ENCODE measurements around the gene PCSK4.
"Not testable (repeated sequence)": the region's sequence is repeated elsewhere in the genome, so short reads cannot be mapped to it uniquely, and the experiment has no call there.

PCSK4 gene

DNA sequence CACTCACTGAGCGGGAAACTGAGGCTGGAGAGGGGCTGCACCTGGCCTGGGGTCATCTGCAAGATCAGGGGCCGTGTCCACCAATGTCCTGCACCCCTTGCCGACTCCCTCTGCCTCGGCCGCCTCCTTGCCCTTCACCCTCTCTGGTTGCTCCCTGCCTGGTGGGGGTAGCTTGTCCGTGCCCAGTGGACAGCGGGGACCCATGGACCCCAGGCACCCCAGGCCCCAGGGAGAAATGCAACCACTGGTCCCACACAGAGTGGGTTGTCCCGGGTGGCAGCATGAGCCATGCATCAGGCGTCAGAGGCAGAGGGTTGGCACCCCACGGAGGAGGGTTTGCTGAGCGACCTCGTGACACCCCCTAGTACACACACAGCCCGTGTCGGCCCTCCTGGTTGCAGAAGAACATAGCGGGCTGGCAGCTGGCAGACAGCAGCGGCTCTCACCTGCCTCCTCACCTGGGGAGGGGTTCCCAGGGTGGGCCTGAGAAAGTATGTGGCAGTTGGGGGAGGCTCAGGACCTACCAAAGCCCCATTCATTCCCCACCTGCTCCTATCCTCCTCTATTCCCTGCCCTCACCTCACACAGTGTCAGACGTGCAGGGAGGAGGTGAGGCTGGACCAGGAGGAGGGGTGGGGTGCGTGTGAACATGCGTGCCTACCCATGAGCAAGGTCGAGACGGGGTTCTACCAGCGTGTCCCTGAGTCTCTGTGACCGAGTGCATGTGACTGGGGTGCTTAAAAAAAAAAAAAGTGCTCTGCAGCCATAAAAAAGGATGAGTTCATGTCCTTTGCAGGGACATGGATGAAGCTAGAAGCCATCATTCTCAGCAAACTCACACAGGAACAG lies 14.0 kb upstream of the PCSK4 start:
- no peak for DNase-seq

- peak; percentile 58 for DNase-seq
These were observed 13.2 kb upstream of the PCSK4 start for GRCh38 chr19:1503089-1503924.

- no peak for DNase-seq
These were observed 12.4 kb upstream of the PCSK4 start for GRCh38 chr19:1502433-1503088.

DNA sequence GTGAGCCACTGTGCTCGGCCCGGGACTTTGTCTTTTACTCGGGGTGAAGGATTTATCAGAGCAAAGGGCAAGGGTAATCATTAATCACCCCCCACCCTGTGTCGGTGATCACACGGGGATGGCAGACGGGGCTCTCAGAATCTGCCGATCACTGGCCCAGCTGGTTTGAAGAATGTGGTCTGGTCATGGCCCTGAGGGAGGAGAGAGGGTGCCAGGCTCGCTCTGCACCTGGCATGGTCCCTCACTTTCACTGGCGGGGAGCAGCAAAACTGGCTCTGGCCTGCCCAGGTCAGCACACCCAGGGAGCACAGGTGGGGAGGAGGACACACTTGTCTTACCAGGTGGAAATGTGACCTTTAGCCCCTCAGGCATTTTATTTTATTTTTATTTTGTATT lies 11.0 kb upstream of the PCSK4 start:
- no peak for DNase-seq

- DNase-seq: not testable (repeated sequence)
These were observed 9.1 kb upstream of the PCSK4 start for GRCh38 chr19:1499231-1499630.

GRCh38 chr19:1497578-1498235 lies 7.6 kb upstream of the PCSK4 start:
- no peak for DNase-seq

DNA sequence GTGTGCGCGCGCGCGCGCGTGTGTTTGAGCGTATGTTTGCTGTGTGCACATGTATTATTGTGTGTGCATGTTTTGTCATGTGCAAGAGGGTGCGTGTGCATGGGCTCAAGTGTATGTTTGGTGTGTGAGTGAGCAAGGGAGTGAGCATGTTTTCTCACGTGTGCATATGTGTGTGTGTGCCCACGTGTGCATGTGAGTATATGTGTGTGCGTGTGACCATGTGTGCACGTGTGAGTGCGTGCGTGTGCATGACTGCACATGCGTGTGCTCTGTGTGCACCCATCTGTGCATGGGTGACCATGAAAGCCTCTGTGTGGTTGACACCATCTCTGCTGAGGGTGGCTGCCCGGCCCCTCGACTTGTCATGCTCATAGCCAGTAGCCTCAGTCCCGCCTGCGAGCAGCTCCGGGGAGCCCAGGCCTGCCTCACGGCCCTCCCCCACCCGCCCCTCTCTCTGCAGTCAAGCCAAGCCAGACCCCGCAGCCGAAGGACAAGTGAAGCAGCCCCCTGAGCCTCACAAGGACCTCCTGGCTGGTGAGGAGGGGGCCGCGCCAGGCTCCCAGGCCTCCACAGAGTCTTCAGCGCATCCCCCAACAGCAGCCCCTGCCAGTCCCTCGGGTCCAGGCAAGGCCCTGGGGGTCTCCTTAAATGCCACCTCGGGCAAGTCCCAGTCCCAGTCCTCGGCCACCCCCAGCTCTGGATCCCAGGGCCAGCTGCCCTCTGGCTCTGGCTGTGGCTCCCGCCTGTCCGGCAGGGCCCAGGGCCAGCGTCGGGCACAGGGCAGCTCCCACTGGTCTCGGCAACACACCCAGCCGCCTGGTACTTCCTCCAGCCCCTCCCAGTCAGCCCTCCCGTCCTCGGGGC lies 6.8 kb upstream of the PCSK4 start:
- no peak for DNase-seq

GRCh38 chr19:1495799-1496713 lies 5.9 kb upstream of the PCSK4 start:
- no peak for DNase-seq

- no peak for DNase-seq
These were observed 5.1 kb upstream of the PCSK4 start for GRCh38 chr19:1495051-1495798.

DNA sequence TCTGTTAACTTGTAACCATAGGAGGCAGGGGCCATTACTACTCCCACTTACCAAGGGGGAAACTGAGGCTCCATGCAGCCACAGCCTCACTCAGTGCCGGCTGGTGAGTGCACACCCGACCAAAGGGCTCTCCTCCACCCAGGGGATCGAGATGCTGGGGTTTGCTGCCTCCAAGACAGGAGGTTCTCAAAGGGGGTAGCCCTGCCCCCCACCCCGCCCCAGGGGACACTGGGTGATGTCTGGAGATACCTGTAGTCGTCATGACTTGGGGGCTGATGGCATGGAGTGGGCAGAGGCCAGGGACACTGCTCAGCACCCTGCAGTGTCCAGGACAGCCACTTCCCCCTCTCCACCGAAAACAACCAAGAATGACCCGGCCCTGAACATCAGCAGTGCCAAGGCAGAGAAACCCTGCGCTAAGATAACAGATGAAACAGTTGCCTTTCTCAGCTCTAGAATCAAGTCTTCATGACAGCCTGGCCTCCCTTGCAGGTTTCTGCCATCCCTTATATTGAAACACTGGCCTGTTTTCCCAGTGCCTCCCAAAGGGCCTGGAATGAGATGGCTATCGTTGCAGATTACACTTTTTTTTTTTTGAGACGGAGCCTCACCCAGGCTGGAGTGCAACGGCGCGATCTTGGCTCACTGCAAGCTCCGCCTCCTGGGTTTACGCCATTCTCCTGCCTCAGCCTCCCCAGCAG lies 4.1 kb upstream of the PCSK4 start:
- no peak for DNase-seq

DNA sequence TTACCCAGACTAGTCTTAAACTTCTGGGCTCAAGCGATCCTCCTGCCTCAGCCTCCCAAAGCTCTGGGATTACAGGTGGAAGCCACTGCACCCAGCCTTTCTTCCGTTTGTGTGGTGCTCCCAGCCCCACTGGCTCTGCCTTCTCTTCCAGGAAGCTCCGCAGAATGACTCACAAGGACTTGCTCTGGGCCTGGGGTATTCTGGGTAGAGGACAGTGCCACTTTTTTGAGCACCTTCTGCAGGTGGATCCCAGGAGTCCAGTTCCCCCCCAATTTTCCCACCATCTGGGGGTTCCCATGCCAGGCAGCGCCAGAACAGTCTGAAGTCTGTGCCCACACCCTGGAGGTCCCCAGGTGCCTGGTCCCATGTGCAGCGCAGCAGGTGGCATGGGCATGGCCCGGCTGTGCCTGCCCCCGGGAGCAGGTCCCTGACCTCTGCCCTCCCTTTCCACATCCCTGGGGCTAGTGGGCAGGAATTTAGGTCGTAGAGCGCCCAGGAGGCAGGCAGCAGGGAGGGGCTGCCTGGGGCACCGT lies 2.4 kb upstream of the PCSK4 start:
- no peak for DNase-seq

DNA sequence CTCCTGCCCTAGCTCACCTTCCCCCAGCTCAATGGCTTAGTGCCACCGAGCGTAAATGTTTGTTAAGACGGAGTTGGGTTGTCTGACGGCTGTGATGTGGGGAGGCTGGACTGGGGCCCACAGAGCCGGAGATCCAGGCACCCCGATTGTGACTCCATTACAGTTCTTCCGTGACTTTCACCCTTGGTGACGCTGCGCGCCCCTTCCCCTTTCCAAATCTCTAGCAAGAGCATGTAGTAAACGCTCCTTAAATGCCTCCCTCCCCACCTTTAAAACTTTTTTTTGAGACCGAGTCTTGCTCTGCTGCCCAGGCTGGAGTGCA lies 1.7 kb upstream of the PCSK4 start:
- DNase-seq: no peak

DNA sequence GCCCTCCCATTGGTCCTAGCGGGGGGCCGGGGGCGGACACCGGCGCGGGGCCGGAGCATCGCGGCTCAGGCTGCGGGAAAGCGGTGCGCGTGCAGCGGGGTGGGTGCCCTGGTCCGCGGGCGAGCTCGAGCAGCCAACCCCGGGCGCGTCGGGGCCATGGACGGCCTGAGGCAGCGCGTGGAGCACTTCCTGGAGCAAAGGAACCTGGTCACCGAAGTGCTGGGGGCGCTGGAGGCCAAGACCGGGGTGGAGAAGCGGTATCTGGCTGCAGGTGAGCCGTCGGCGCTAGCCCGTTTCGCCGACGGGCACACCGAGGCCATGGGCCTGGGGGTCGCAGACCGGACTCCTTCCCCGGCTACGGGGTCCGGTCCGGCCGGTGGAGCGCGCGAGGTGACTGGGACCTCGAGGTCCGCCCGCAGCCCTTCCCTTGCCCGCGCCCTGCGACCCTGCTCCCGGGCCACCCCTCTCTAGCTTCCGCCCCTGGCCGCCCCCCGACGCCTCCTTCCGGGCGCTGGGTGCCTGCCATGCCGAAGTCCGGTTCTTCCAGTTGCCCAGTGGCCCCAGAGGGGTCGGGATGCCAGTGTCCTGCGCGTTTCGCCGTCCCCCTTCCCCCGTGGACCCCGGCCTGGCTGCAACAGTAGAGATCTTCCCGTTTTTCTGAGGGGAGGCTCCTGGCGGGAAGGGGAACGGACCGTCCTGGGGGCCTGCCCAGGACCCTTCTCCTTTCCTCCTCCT lies 1.1 kb upstream of the PCSK4 start, which contains the start of gene REEP6:
Gene REEP6 (plus strand): TSS at position 68 of the 735 bp plus-strand sequence. CDS start 89 bp downstream, at position 157.
- no peak for DNase-seq

GRCh38 chr19:1489463-1490310 lies 463 bp downstream of the PCSK4 start:
- DNase-seq: no peak

DNA sequence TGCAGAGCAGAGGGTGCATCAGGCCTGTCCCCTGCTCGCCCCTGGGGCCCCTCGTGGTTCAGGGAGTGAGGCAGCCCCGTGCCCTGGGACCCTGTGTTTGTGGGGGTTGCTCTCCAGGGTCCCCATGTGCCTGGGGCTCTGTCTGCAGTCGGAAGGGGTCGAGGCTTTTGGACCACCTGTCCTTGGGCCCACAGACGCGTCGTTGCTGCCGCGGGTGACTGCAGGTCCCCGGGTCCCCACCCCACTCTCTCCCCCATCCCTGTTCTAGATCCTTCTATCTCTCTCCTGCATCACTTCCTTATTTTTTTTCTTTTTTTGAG lies 1.9 kb downstream of the PCSK4 start:
- no peak for DNase-seq

- no peak for DNase-seq
These were observed 2.4 kb downstream of the PCSK4 start for GRCh38 chr19:1487576-1488281.
